ENCODE data around the gene ROBO2.

Gene ROBO2

GRCh38 chr3:77244981-77245380 lies 205.1 kb downstream of the ROBO2 start:
- TF ChIP-seq CTCF (IDR thresholded peaks at IDR 0.05; ENCODE audit: control insufficient read depth, extremely low read depth, insufficient read depth), result no peak
- no peak for DNase-seq (ENCODE audit: low read depth)
- no peak overlapping the region for H3K4me3 ChIP-seq (ENCODE audit: low read depth, low read length)

GRCh38 chr3:77247061-77247460 lies 207.2 kb downstream of the ROBO2 start:
- DNase-seq (ENCODE audit: low read depth), result no peak
- H3K4me3 ChIP-seq (ENCODE audit: low read depth, low read length), result no peak overlapping the region
- TF ChIP-seq CTCF (IDR thresholded peaks at IDR 0.05; ENCODE audit: control insufficient read depth, extremely low read depth, insufficient read depth), result no peak

GRCh38 chr3:77247817-77248216 lies 207.9 kb downstream of the ROBO2 start:
- TF ChIP-seq CTCF (IDR thresholded peaks at IDR 0.05; ENCODE audit: control insufficient read depth, extremely low read depth, insufficient read depth), result no peak
- H3K4me3 ChIP-seq (ENCODE audit: low read depth, low read length), result no peak overlapping the region
- DNase-seq (ENCODE audit: low read depth), result no peak

- DNase-seq (ENCODE audit: low read depth), result no peak
- no peak overlapping the region for H3K4me3 ChIP-seq (ENCODE audit: low read depth, low read length)
- no peak for TF ChIP-seq CTCF (IDR thresholded peaks at IDR 0.05; ENCODE audit: control insufficient read depth, extremely low read depth, insufficient read depth)
Measured at GRCh38 chr3:77248420-77248819, 208.5 kb downstream of the ROBO2 start.

GRCh38 chr3:77251136-77251535 lies 211.2 kb downstream of the ROBO2 start:
- H3K4me3 ChIP-seq (ENCODE audit: low read depth, low read length), result no peak overlapping the region
- no peak for TF ChIP-seq CTCF (IDR thresholded peaks at IDR 0.05; ENCODE audit: control insufficient read depth, extremely low read depth, insufficient read depth)
- DNase-seq (ENCODE audit: low read depth), result no peak

- DNase-seq (ENCODE audit: low read depth), result peak; percentile 18
- peak; percentile 82 for TF ChIP-seq CTCF (IDR thresholded peaks at IDR 0.05; ENCODE audit: control insufficient read depth, extremely low read depth, insufficient read depth)
- H3K4me3 ChIP-seq (ENCODE audit: low read depth, low read length), result no peak overlapping the region
Measured at GRCh38 chr3:77254967-77255831, 215.3 kb downstream of the ROBO2 start.
